ENCODE data around the gene CYP4F8.

GRCh38 chr19:15570420-15570819 is 44.6 kb upstream of the CYP4F8 start:
- no peak for TF ChIP-seq EZH2 (IDR thresholded peaks at IDR 0.05; ENCODE audit: insufficient read depth, poor library complexity, severe bottlenecking)
- no peak for TF ChIP-seq EZH2phosphoT487 (IDR thresholded peaks at IDR 0.05; ENCODE audit: insufficient read depth, low read depth)
